Gastroesophageal sphincter (tissue), 4 donors: ENCODE data around the gene TM4SF18. TPM values are rescaled to one million over a fixed set of nuclear protein-coding genes. Genes with fewer than 3 reads are reported as not detected.

Experiments used
- ATAC-seq: fragments of 150-250 bp; one replicate; pipeline ENCODE4 v1.9.1; 2016; ENCODE audit warnings: mild to moderate bottlenecking, moderate library complexity
- H3K27ac ChIP-seq, 4 donors: fragments of 200-600 bp; sonication (generic) in 3 of 4; 1 replicate in 3 of 4; 2 replicates in 1 of 4; pipeline ENCODE4 v1.5.1; 2016 to 2019
- H3K27me3 ChIP-seq: fragments of 200-600 bp; sonication (generic); one replicate; pipeline ENCODE4 v1.5.1; 2019
- H3K36me3 ChIP-seq, 2 donors: fragments of 200-600 bp; sonication (generic); one replicate each; pipeline ENCODE4 v1.5.1; 2019; ENCODE audit warnings: control low read depth in 1 of 2
- H3K4me1 ChIP-seq, 3 donors: fragments of 200-600 bp; sonication (generic); 1 replicate in 2 of 3; 2 replicates in 1 of 3; pipeline ENCODE4 v1.5.1; 2016 to 2019; ENCODE audit warnings: control low read depth in 2 of 3
- H3K4me3 ChIP-seq, 2 donors: fragments of 200-600 bp; sonication (generic); one replicate each; pipeline ENCODE4 v1.5.1; 2019; ENCODE audit warnings: mild to moderate bottlenecking in 1 of 2, moderate library complexity in 1 of 2
- H3K9me3 ChIP-seq, 3 donors: fragments of 200-600 bp; sonication (generic); one replicate each; pipeline ENCODE4 v1.5.1; 2017 to 2019; ENCODE audit warnings: control low read depth in 2 of 3
- EP300 ChIP-seq: sonication (generic); formaldehyde crosslinking; IDR thresholded peaks from one replicate; pipeline ENCODE4 v1.6.1; 2017; ENCODE audit warnings: antibody characterized with exemption, mild to moderate bottlenecking
- POLR2A ChIP-seq, 2 donors: fragments of 450-650 bp; IDR thresholded peaks; one replicate each; pipeline ENCODE4 v1.6.1; 2017; ENCODE audit warnings: antibody characterized with exemption in 2 of 2, mild to moderate bottlenecking in 2 of 2, moderate library complexity in 1 of 2
- POLR2AphosphoS5 ChIP-seq: sonication (generic); formaldehyde crosslinking; IDR thresholded peaks from one replicate; pipeline ENCODE4 v1.6.1; 2017; ENCODE audit warnings: antibody characterized with exemption
- WGBS, 2 donors: methylation state at CpG; one replicate each; pipeline ENCODE4 v1.1.5; 2018; ENCODE audit warnings: low coverage in 1 of 2; 5-methylcytosine and 5-hydroxymethylcytosine counted together
- total RNA-seq, 4 donors: library from RNA; depleted of rRNA; stranded (reverse); fragments of >200 nt; gene quantifications; one replicate each; pipeline ENCODE4 v1.1.0, GENCODE V29; 2016
- TF ChIP-seq, protein P1 (sequence below), 4 experiments: fragments of 200-600 bp in 2 of 4; fragments of 450-650 bp in 2 of 4; sonication (generic) in 1 of 4; IDR thresholded peaks; one replicate each; pipeline ENCODE4 v1.5.1; 2017 to 2019; ENCODE audit warnings: antibody characterized with exemption in 4 of 4, mild to moderate bottlenecking in 2 of 4, moderate library complexity in 2 of 4

Gene TM4SF18
- total RNA-seq, 4 donors from 2014 or later = 1.7 to 10.2 (median 7.1) TPM

- Histone ChIP-seq H3K4me3 (no peak overlapping the region), H3K4me1 (no peaks in the 10 kb centered on the region), H3K27me3 (no peaks in the 10 kb centered on the region), H3K36me3 (no peaks in the 10 kb centered on the region), H3K9me3 (no peaks in the 10 kb centered on the region), H3K27ac (no peak overlapping the region)
- ATAC-seq = no peak
- WGBS, 2 donors = 90 to 91% methylated on average over 1 of the region's 1 CpG
- TF ChIP-seq, protein P1, sequence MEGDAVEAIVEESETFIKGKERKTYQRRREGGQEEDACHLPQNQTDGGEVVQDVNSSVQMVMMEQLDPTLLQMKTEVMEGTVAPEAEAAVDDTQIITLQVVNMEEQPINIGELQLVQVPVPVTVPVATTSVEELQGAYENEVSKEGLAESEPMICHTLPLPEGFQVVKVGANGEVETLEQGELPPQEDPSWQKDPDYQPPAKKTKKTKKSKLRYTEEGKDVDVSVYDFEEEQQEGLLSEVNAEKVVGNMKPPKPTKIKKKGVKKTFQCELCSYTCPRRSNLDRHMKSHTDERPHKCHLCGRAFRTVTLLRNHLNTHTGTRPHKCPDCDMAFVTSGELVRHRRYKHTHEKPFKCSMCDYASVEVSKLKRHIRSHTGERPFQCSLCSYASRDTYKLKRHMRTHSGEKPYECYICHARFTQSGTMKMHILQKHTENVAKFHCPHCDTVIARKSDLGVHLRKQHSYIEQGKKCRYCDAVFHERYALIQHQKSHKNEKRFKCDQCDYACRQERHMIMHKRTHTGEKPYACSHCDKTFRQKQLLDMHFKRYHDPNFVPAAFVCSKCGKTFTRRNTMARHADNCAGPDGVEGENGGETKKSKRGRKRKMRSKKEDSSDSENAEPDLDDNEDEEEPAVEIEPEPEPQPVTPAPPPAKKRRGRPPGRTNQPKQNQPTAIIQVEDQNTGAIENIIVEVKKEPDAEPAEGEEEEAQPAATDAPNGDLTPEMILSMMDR (IDR thresholded peaks at IDR 0.05) = no peak
- TF ChIP-seq POLR2A (IDR thresholded peaks at IDR 0.05) (no peak), POLR2AphosphoS5 (no peak), EP300 (no peak)
These were observed 16.4 kb downstream of the TM4SF18 start for GRCh38 chr3:149317072-149317471.

DNA sequence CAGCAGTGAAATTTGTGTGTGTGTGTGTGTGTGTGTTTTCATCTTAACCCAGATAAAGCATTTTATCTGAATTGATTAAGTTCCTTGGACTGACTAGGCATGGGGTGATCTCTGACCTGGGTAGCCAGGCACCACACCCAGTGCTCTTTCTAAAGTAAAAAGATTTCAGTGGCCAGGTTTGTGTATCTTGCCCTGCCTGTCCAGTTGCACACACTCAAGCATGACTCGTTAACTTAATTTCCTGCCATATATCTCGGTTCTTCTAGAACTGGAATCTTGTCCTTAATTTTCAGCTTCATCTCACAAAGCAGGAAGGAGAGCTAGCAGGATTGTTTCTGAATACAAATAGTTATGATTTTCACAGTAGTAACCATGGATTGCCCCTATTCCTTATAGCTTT lies 17.0 kb downstream of the TM4SF18 start:
- TF ChIP-seq EP300 (no peak), POLR2A (IDR thresholded peaks at IDR 0.05) (no peak), POLR2AphosphoS5 (no peak)
- TF ChIP-seq, protein P1 (IDR thresholded peaks at IDR 0.05) = no peak
- no peak for ATAC-seq
- no peaks in the 10 kb centered on the region for H3K9me3 ChIP-seq
- H3K27ac ChIP-seq = no peak overlapping the region
- no peak overlapping the region for H3K4me3 ChIP-seq
- WGBS, 2 donors = 75 to 88% methylated on average over 2 of the region's 2 CpGs
- H3K4me1 ChIP-seq = no peaks in the 10 kb centered on the region
- H3K27me3 ChIP-seq = no peaks in the 10 kb centered on the region
- H3K36me3 ChIP-seq = no peaks in the 10 kb centered on the region

DNA sequence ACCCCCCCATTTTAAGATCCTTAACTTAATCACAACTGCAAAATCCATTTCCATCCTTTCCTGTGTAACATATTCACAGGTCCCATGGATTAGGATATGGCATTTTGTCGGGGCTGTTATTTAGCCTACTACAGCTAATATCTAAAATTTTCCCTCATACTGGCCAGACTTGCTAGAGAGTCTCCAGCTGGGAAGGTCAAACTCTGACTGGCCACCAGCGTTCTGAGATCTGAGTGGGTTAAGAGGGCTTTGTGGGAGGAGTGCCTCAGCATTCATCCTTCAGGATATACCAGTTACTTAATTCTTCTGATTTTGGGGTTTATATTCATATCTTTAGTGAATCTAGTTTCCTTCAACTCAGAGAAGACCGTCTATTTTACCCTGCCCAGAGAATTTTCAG lies 17.7 kb downstream of the TM4SF18 start:
- Histone ChIP-seq H3K27me3 (no peaks in the 10 kb centered on the region), H3K36me3 (no peaks in the 10 kb centered on the region), H3K4me3 (no peak overlapping the region), H3K4me1 (no peaks in the 10 kb centered on the region), H3K9me3 (no peaks in the 10 kb centered on the region), H3K27ac (no peak overlapping the region)
- TF ChIP-seq, protein P1 (IDR thresholded peaks at IDR 0.05) = no peak
- TF ChIP-seq POLR2A (IDR thresholded peaks at IDR 0.05) = no peak
- TF ChIP-seq POLR2AphosphoS5 = no peak
- no peak for TF ChIP-seq EP300
- ATAC-seq = no peak
- WGBS, 2 donors = 64 to 78% methylated on average over 2 to 3 of the region's 3 CpGs

DNA sequence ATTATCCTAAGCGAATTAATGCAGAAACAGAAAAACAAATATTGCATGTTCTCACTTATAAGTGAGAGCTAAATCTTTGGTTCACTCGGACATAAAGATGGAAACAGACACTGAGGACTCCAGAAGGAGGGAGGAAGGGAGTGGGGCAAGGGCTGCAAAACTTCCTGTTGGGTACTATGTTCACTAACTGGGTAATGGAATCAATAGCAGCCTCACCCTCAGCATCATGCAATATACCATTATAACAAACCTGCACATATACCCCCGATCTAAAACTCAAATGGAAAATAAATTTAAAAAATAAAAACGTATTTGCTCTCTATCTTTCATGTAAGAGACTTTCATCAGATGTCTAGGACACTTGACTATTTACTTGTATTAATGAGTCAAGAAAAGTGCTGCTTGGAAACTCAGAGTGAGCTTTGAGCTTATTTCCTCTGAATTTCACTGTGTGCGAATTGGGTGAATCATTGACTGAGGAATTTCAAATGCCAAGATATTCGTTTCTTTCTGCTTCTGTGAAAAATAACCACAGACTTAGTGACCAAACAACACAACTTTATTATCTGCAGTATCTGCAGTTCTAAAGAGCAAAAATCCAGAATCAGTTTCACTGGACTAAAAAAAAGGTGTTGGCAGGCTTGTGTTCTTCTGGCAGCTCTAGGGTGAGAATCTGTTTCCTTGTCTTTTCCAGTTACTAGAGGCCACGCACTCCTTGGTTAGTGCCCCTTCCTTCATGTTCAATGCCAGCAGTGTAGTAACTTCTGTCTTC lies 18.4 kb downstream of the TM4SF18 start:
- no peak for TF ChIP-seq POLR2AphosphoS5
- TF ChIP-seq, protein P1 (IDR thresholded peaks at IDR 0.05) = no peak
- no peak for TF ChIP-seq POLR2A (IDR thresholded peaks at IDR 0.05)
- TF ChIP-seq EP300 = no peak
- no peak for ATAC-seq
- Histone ChIP-seq H3K36me3 (no peaks in the 10 kb centered on the region), H3K27ac (no peak overlapping the region), H3K4me1 (no peaks in the 10 kb centered on the region), H3K27me3 (no peaks in the 10 kb centered on the region), H3K9me3 (no peaks in the 10 kb centered on the region), H3K4me3 (no peak overlapping the region)
- 52 to 89% methylated on average over 7 of the region's 7 CpGs for WGBS, 2 donors

DNA sequence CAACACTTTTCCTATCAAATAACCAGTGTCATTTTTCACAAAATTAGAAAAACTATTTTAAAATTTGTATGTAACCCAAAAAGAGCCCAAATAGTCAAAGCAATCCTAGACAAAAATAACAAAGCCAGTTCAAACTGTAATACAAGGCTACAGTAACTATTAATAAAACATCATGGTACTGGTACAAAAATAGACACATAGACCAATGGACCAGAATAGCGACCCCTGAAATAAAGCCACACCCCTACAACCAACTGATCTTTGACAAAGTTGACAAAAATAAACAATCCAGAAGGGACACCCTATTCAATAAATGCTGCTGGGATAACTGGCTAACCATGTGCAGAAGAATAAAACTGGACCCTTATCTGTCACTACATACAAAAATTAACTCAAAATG lies 19.9 kb downstream of the TM4SF18 start:
- H3K9me3 ChIP-seq = no peaks in the 10 kb centered on the region
- H3K4me3 ChIP-seq = no peak overlapping the region
- TF ChIP-seq POLR2A (IDR thresholded peaks at IDR 0.05) = no peak
- TF ChIP-seq, protein P1 (IDR thresholded peaks at IDR 0.05) = no peak
- TF ChIP-seq POLR2AphosphoS5 = no peak
- no peak for TF ChIP-seq EP300
- no peak overlapping the region for H3K27ac ChIP-seq
- no peaks in the 10 kb centered on the region for H3K4me1 ChIP-seq
- WGBS, 2 donors = 62 to 67% methylated on average over 1 of the region's 1 CpG
- no peaks in the 10 kb centered on the region for H3K36me3 ChIP-seq
- H3K27me3 ChIP-seq = no peaks in the 10 kb centered on the region
- no peak for ATAC-seq
